Muscle layer of colon (tissue), 2 donors: ENCODE data around the gene ZSWIM4.
"Not testable (repeated sequence)": the region's sequence is repeated elsewhere in the genome, so short reads cannot be mapped to it uniquely, and the experiment has no call there.

ENCODE experiments used
- H3K27ac ChIP-seq: one replicate; pipeline ENCODE4 v1.7.0; 2013; ENCODE audit warnings: low read depth, mild to moderate bottlenecking, low read length, moderate library complexity
- H3K27me3 ChIP-seq, 2 donors: one replicate each; pipeline ENCODE4 v1.7.0; 2013; ENCODE audit warnings: low read length in 2 of 2, mild to moderate bottlenecking in 2 of 2; ENCODE audit not compliant: insufficient read depth in 2 of 2, control insufficient read depth in 1 of 2
- H3K36me3 ChIP-seq: one replicate; pipeline ENCODE4 v1.7.0; 2013; ENCODE audit warnings: mild to moderate bottlenecking, low read length; ENCODE audit not compliant: insufficient read depth
- H3K4me1 ChIP-seq: one replicate; pipeline ENCODE4 v1.7.0; 2013; ENCODE audit warnings: mild to moderate bottlenecking, low read length; ENCODE audit not compliant: insufficient read depth
- H3K4me3 ChIP-seq, 2 donors: one replicate each; pipeline ENCODE4 v1.7.0; 2013; ENCODE audit warnings: low read length in 2 of 2, low read depth in 1 of 2, mild to moderate bottlenecking in 1 of 2, moderate library complexity in 1 of 2
- H3K9ac ChIP-seq: one replicate; pipeline ENCODE4 v1.7.0; 2013; ENCODE audit warnings: low read length
- H3K9me3 ChIP-seq: one replicate; pipeline ENCODE4 v1.7.0; 2013; ENCODE audit warnings: mild to moderate bottlenecking, low read length
- donor health status: abdominal sarcoma.
- donor health status: Adenocarcinoma of cecum.

The ZSWIM4 gene

GRCh38 chr19:13781547-13781946, 13.7 kb upstream of the ZSWIM4 start:
- H3K9ac ChIP-seq: no peak overlapping the region
- peaks cover 16% of the 10 kb centered on the region for H3K4me1 ChIP-seq
- H3K4me3 ChIP-seq: no peak overlapping the region
- H3K36me3 ChIP-seq: peaks cover 22% of the 10 kb centered on the region
- H3K9me3 ChIP-seq: no peaks in the 10 kb centered on the region
- no peak overlapping the region for H3K27ac ChIP-seq
- H3K27me3 ChIP-seq: no peaks in the 10 kb centered on the region

GRCh38 chr19:13782537-13782936, 12.7 kb upstream of the ZSWIM4 start:
- Histone ChIP-seq H3K9ac (no peak overlapping the region), H3K36me3 (peaks cover 20% of the 10 kb centered on the region), H3K27me3 (no peaks in the 10 kb centered on the region), H3K4me3 (no peak overlapping the region), H3K9me3 (no peaks in the 10 kb centered on the region), H3K4me1 (peaks cover 16% of the 10 kb centered on the region), H3K27ac (no peak overlapping the region)

- H3K4me1 ChIP-seq: peaks cover 16% of the 10 kb centered on the region
Observed at GRCh38 chr19:13783565-13784500, 11.4 kb upstream of the ZSWIM4 start.

GRCh38 chr19:13784731-13785452, 10.4 kb upstream of the ZSWIM4 start:
- Histone ChIP-seq H3K27ac (no peak overlapping the region), H3K9me3 (no peaks in the 10 kb centered on the region), H3K27me3 (no peaks in the 10 kb centered on the region), H3K4me3 (no peak overlapping the region), H3K4me1 (peaks cover 16% of the 10 kb centered on the region), H3K9ac (no peak overlapping the region), H3K36me3 (no peaks in the 10 kb centered on the region)

More at GRCh38 chr19:13783565-13784500, 11.4 kb upstream of the ZSWIM4 start:
- H3K9ac ChIP-seq: no peak overlapping the region
- no peaks in the 10 kb centered on the region for H3K9me3 ChIP-seq
- peaks cover 7% of the 10 kb centered on the region for H3K36me3 ChIP-seq
- H3K4me3 ChIP-seq: no peak overlapping the region
- H3K27ac ChIP-seq: no peak overlapping the region
- no peaks in the 10 kb centered on the region for H3K27me3 ChIP-seq

- Histone ChIP-seq H3K27me3 (no peaks in the 10 kb centered on the region), H3K4me3 (no peak overlapping the region), H3K9ac (no peak overlapping the region), H3K36me3 (no peaks in the 10 kb centered on the region), H3K27ac (no peak overlapping the region), H3K9me3 (no peaks in the 10 kb centered on the region), H3K4me1 (peaks cover 8% of the 10 kb centered on the region)
Observed at GRCh38 chr19:13788991-13789390, 6.3 kb upstream of the ZSWIM4 start.

- H3K27me3 ChIP-seq: no peaks in the 10 kb centered on the region
- H3K27ac ChIP-seq: no peak overlapping the region
- H3K36me3 ChIP-seq: no peaks in the 10 kb centered on the region
- H3K9ac ChIP-seq: no peak overlapping the region
- no peaks in the 10 kb centered on the region for H3K9me3 ChIP-seq
- H3K4me1 ChIP-seq: peaks cover 11% of the 10 kb centered on the region
- H3K4me3 ChIP-seq: no peak overlapping the region
Observed at GRCh38 chr19:13790354-13790753, 4.9 kb upstream of the ZSWIM4 start.

- H3K9ac ChIP-seq, H3K27me3 ChIP-seq, H3K9me3 ChIP-seq, H3K27ac ChIP-seq, H3K36me3 ChIP-seq, H3K4me3 ChIP-seq: not testable (repeated sequence)
- peaks cover 29% of the 10 kb centered on the region for H3K4me1 ChIP-seq
Observed at GRCh38 chr19:13793317-13793716, 1.9 kb upstream of the ZSWIM4 start.

- H3K36me3 ChIP-seq: no peaks in the 10 kb centered on the region
- peak overlapping the region; percentile 76 for H3K9ac ChIP-seq
- peaks cover 29% of the 10 kb centered on the region for H3K4me1 ChIP-seq
Observed at GRCh38 chr19:13794398-13794756, 866 bp upstream of the ZSWIM4 start.

GRCh38 chr19:13795595-13796300, 505 bp downstream of the ZSWIM4 start:
- Histone ChIP-seq H3K4me3 (peak overlapping the region; percentile 18 to 51), H3K36me3 (no peaks in the 10 kb centered on the region), H3K27me3 (no peaks in the 10 kb centered on the region), H3K9ac (peak overlapping the region; percentile 32), H3K9me3 (no peaks in the 10 kb centered on the region), H3K27ac (peak overlapping the region; percentile 29), H3K4me1 (peaks cover 29% of the 10 kb centered on the region)

More at GRCh38 chr19:13794398-13794756, 866 bp upstream of the ZSWIM4 start:
- Histone ChIP-seq H3K9me3 (no peaks in the 10 kb centered on the region), H3K4me3 (peak overlapping the region; percentile 61 to 75), H3K27me3 (no peaks in the 10 kb centered on the region), H3K27ac (peak overlapping the region; percentile 80)

- no peaks in the 10 kb centered on the region for H3K27me3 ChIP-seq
- no peaks in the 10 kb centered on the region for H3K36me3 ChIP-seq
- H3K4me1 ChIP-seq: peaks cover 29% of the 10 kb centered on the region
- H3K9ac ChIP-seq: peak overlapping the region; percentile 32
- no peaks in the 10 kb centered on the region for H3K9me3 ChIP-seq
- H3K27ac ChIP-seq: peak overlapping the region; percentile 29
- peak overlapping the region; percentile 18 to 51 for H3K4me3 ChIP-seq
Observed at GRCh38 chr19:13796301-13797057, 1.2 kb downstream of the ZSWIM4 start.
